K562 (cell line): Measurements from ENCODE around the gene C1QTNF12. TPM values are rescaled to one million over a fixed set of nuclear protein-coding genes. Genes with fewer than 3 reads are reported as not detected.

ENCODE experiments used
- CTBP1 ChIP-seq: fragments of 450-650 bp; IDR thresholded peaks from 2 replicates; pipeline ENCODE4 v1.6.1; 2016; ENCODE audit warnings: borderline replicate concordance
- ETV1 ChIP-seq: fragments of 450-650 bp; conservative IDR thresholded peaks from 2 replicates; pipeline ENCODE4 v1.6.1; 2016; ENCODE audit warnings: missing genetic modification characterization, control low read depth, low read depth, missing compliant biosample characterization
- GTF2F1 ChIP-seq: IDR thresholded peaks from 2 replicates; pipeline ENCODE4 v1.6.1; 2011; ENCODE audit warnings: low read depth, low read length, improper control_type of control experiment
- HDAC2 ChIP-seq: fragments of 450-650 bp; IDR thresholded peaks from 2 replicates; pipeline ENCODE4 v1.6.1; 2016; ENCODE audit warnings: mild to moderate bottlenecking
- LEF1 ChIP-seq: fragments of 450-650 bp; IDR thresholded peaks from 2 replicates; pipeline ENCODE4 v1.6.1; 2016; ENCODE audit warnings: mild to moderate bottlenecking
- MIER1 ChIP-seq: fragments of 450-650 bp; IDR thresholded peaks from 2 replicates; pipeline ENCODE4 v1.6.1; 2016; ENCODE audit warnings: antibody characterized with exemption, mild to moderate bottlenecking, low read depth
- NR0B1 ChIP-seq: fragments of 450-650 bp; IDR thresholded peaks from one replicate; pipeline ENCODE4 v1.6.1; 2018; ENCODE audit warnings: mild to moderate bottlenecking, moderate library complexity; ENCODE audit not compliant: partially characterized antibody
- NRF1 ChIP-seq, 2 experiments: fragments of 450-650 bp; IDR thresholded peaks in 1 of 2; conservative IDR thresholded peaks in 1 of 2; 2 replicates each; pipeline ENCODE4 v1.6.1; 2014; ENCODE audit warnings: mild to moderate bottlenecking in 2 of 2
- OTX1 ChIP-seq: fragments of 450-650 bp; formaldehyde crosslinking; IDR thresholded peaks from 2 replicates; pipeline ENCODE4 v1.4.0; 2022; ENCODE audit warnings: mild to moderate bottlenecking
- PCBP1 ChIP-seq: fragments of 200-400 bp; formaldehyde crosslinking; IDR thresholded peaks from 2 replicates; pipeline ENCODE4 v1.6.1; 2018; ENCODE audit warnings: mild to moderate bottlenecking, low read depth, low read length; ENCODE audit not compliant: poor library complexity, severe bottlenecking
- POLR2G ChIP-seq: fragments of 200-400 bp; formaldehyde crosslinking; IDR thresholded peaks from 2 replicates; pipeline ENCODE4 v1.6.1; 2017; ENCODE audit warnings: low read depth, mild to moderate bottlenecking, antibody characterized with exemption, low read length, moderate library complexity
- POLR2H ChIP-seq: IDR thresholded peaks from 2 replicates; pipeline ENCODE4 v1.6.1; 2016; ENCODE audit warnings: missing genetic modification characterization, low read depth, mild to moderate bottlenecking, control low read depth, missing compliant biosample characterization, moderate library complexity
- PTBP1 ChIP-seq: fragments of 200-400 bp; formaldehyde crosslinking; IDR thresholded peaks from 2 replicates; pipeline ENCODE4 v1.6.1; 2017; ENCODE audit warnings: low read depth, low read length
- RBM39 ChIP-seq: fragments of 200-400 bp; formaldehyde crosslinking; optimal IDR thresholded peaks from 2 replicates; pipeline ENCODE3; 2018; ENCODE audit warnings: low read depth, low read length
- SAP30 ChIP-seq: fragments of 200-600 bp; sonication (generic); IDR thresholded peaks from 2 replicates; pipeline ENCODE4 v1.6.1; 2012; ENCODE audit warnings: borderline replicate concordance, low read depth, mild to moderate bottlenecking, moderate library complexity, low read length, control low read depth, inconsistent platforms; ENCODE audit not compliant: insufficient read depth, poor library complexity, severe bottlenecking
- SMAD1 ChIP-seq: fragments of 150-350 bp; IDR thresholded peaks from 2 replicates; pipeline ENCODE4 v1.6.1; 2014; ENCODE audit warnings: low read length, low read depth; ENCODE audit not compliant: partially characterized antibody
- SMARCE1 ChIP-seq: fragments of 450-650 bp; IDR thresholded peaks from 2 replicates; pipeline ENCODE4 v1.7.1; 2016; ENCODE audit warnings: mild to moderate bottlenecking
- XRCC4 ChIP-seq: IDR thresholded peaks from one replicate; pipeline ENCODE4 v1.6.1; 2011; ENCODE audit not compliant: insufficient read depth, insufficient read length; ENCODE audit errors: extremely low read depth
- XRCC5 ChIP-seq: fragments of 200-400 bp; formaldehyde crosslinking; IDR thresholded peaks from 2 replicates; pipeline ENCODE4 v1.6.1; 2017; ENCODE audit warnings: low read depth, mild to moderate bottlenecking, low read length
- ZHX1 ChIP-seq: fragments of 150-350 bp; conservative IDR thresholded peaks from 2 replicates; pipeline ENCODE4 v1.6.1; 2014; ENCODE audit warnings: low read length
- ZNF175 ChIP-seq: fragments of 200-800 bp; sonication (Bioruptor generic); IDR thresholded peaks from 2 replicates; pipeline ENCODE4 v1.6.1; 2016; ENCODE audit warnings: low read depth, mild to moderate bottlenecking, missing genetic modification characterization, missing compliant biosample characterization
- ZNF224 ChIP-seq: sonication (generic); formaldehyde crosslinking; IDR thresholded peaks from 2 replicates; pipeline ENCODE4 v1.8.0; 2022; ENCODE audit warnings: mild to moderate bottlenecking, missing genetic modification reagents
- ZNF316 ChIP-seq: fragments of 450-650 bp; IDR thresholded peaks from 2 replicates; pipeline ENCODE4 v1.6.1; 2016
- ZNF696 ChIP-seq: fragments of 250-450 bp; sonication (Bioruptor Pico); conservative IDR thresholded peaks from 2 replicates; pipeline ENCODE4 v1.4.0; 2020; ENCODE audit warnings: mild to moderate bottlenecking, moderate library complexity
- polyA plus RNA-seq, 8 experiments: library from polyadenylated mRNA; depleted of rRNA in 4 of 8; stranded (reverse) in 5 of 8; unstranded in 3 of 8; fragments of >200 nt; fragmentation: Nextera tagmentation in 2 of 8; fragmentation: Illumina TruSeq in 1 of 8; extraction: Ambion mirVana in 2 of 8; extraction: Trizol in 1 of 8; gene quantifications; 2 replicates each; pipeline versions ENCODE4 v1.2.1 to v1.2.3, GENCODE V29; 2011 to 2014; ENCODE audit warnings: inconsistent platforms in 1 of 8, missing spikeins in 1 of 8
- total RNA-seq, 7 experiments: library from RNA; depleted of rRNA in 6 of 7; stranded (reverse); fragments of >200 nt in 6 of 7; fragmentation: Illumina TruSeq in 2 of 7; extraction: Trizol in 2 of 7; gene quantifications; 2 replicates each; pipeline versions ENCODE4 v1.2.1 to v1.2.3, GENCODE V29; 2011 to 2021; ENCODE audit warnings: low replicate concordance in 1 of 7
- TF ChIP-seq, protein P1 (sequence below): fragments of 250-450 bp; sonication (Bioruptor Pico); IDR thresholded peaks from 2 replicates; pipeline ENCODE4 v1.5.1; 2021; ENCODE audit warnings: mild to moderate bottlenecking

Gene C1QTNF12
- total and polyA plus RNA-seq, 9 of the 15 experiments (the other 6 are each of a cell fraction or from before 2014, with no cell fraction given) = 0.11 to 4.3 (median 0.93) TPM; not detected in 3

DNA sequence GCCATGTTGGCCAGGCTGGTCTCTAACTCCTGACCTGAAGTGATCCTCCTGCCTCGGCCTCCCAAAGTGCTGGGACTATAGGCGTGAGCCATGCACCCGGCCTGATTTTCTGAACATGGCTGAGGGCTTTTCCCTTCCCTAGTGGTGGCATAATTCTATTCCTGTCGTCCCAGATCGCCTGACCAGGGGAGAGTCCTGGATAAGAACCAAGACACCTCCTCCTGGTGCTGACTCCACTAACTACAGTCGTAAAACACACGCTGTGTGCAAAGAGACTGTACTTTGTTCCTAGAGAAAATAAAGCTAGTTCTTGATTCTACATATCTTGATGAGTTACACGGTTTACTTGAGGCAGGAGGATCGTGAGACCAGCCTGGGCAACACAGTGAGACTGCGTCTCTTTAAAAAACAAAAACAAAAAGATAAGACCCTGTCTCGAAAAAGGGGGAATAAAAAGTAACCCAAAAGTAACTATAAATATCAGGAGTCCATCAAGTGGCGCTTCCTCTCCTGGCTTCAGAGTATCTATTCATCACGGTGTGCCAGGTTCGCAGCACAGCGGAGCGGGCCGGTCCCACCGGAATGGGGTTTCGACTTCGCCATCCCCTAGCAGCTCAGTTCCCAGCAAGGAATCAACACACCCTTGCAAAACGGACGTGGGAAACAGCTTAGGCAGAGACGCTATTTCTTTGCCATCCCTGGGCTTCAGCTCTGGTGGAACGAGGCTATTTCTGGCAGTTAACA is 15.7 kb downstream of the C1QTNF12 start (continued):
- TF ChIP-seq, protein P1, sequence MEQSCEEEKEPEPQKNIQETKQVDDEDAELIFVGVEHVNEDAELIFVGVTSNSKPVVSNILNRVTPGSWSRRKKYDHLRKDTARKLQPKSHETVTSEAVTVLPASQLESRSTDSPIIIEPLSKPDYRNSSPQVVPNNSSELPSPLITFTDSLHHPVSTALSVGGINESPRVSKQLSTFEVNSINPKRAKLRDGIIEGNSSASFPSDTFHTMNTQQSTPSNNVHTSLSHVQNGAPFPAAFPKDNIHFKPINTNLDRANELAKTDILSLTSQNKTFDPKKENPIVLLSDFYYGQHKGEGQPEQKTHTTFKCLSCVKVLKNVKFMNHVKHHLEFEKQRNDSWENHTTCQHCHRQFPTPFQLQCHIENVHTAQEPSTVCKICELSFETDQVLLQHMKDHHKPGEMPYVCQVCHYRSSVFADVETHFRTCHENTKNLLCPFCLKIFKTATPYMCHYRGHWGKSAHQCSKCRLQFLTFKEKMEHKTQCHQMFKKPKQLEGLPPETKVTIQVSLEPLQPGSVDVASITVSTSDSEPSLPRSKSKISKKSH (CRISPR knock-in tag) = no peak
- TF ChIP-seq GTF2F1 (no peak), POLR2G (no peak), ZNF316 (no peak), NRF1 (conservative IDR thresholded peaks at IDR 0.05 in 1 of 2, IDR thresholded peaks at IDR 0.05 in 1 of 2) (peak in 1 of 2 experiments; percentile 79; a peak in 2 of 4 replicates), ZNF175 (CRISPR knock-in tag) (no peak), MIER1 (peak; percentile 53; the same call in 1 of the 2 replicates), PCBP1 (no peak), ZHX1 (no peak), OTX1 (CRISPR knock-in tag) (no peak), LEF1 (no peak), XRCC4 (no peak), ETV1 (tag) (no peak), ZNF696 (no peak), SMARCE1 (no peak), HDAC2 (no peak; the same call in 1 of the 2 replicates), ZNF224 (no peak), PTBP1 (no peak), NR0B1 (no peak), CTBP1 (no peak), SMAD1 (no peak), SAP30 (no peak), POLR2H (tag) (no peak), XRCC5 (0 out of 2 replicates have a peak, but pooled peaks have one; percentile 7), RBM39 (no peak)
